ENCODE measurements around the gene ZNF518A.

Gene ZNF518A, protein sequence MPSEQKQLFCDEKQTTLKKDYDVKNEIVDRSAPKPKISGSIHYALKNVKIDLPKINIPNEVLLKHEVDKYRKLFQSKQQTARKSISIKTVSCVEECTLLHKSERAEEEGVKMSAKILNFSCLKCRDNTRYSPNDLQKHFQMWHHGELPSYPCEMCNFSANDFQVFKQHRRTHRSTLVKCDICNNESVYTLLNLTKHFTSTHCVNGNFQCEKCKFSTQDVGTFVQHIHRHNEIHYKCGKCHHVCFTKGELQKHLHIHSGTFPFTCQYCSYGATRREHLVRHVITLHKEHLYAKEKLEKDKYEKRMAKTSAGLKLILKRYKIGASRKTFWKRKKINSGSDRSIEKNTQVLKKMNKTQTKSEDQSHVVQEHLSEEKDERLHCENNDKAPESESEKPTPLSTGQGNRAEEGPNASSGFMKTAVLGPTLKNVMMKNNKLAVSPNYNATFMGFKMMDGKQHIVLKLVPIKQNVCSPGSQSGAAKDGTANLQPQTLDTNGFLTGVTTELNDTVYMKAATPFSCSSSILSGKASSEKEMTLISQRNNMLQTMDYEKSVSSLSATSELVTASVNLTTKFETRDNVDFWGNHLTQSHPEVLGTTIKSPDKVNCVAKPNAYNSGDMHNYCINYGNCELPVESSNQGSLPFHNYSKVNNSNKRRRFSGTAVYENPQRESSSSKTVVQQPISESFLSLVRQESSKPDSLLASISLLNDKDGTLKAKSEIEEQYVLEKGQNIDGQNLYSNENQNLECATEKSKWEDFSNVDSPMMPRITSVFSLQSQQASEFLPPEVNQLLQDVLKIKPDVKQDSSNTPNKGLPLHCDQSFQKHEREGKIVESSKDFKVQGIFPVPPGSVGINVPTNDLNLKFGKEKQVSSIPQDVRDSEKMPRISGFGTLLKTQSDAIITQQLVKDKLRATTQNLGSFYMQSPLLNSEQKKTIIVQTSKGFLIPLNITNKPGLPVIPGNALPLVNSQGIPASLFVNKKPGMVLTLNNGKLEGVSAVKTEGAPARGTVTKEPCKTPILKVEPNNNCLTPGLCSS (N-terminal part only)

DNA sequence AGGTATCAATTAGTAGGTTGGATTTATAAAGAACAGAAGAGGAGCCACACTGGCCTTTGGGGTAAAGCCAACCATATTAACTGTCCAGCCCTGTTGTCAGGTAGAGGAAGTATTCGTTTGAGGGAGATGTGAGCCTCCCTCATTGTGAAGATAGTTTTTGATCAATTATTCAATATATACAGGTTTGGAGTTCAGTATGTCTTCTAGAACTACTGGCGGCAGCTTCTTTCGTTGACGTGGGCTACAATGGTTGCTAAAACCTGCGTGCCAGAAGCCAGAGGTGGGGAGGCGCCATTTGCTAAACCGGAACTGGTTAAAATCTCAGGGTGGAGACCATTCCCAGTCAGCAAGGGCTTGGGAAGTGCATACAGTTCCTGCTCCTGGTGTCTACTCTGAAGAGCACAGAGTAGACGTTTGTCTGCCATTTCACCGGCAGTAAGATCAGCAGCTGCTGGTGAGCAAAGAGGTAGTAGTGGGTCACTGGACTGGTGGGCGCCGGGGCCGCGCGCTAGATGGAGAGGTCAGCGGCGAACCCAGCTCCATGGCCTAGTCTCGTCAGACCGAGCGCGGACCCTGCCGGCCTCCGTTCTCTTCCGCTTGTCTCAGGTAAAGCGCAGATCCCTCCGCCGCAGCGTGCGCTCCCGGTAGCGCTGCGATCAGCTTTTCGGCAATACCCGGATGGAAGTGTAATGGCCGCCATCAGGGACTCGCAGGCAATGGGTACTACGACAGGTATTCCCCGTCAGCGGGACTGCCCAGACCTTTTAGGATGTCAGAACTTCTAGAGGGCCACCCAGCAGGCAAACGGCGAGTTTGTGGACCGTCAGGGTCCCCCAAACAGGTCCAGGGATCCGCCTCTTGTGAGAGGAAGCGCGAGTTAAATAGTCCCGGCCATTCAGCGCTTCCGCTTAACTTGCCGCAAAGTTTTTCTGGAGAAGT lies at the start of gene ZNF518A:
ZNF518A (plus strand) TSS at position 911 of the 939 bp plus-strand sequence. CDS start 26,026 bp downstream, outside the sequence.
- H3K27ac Mint-ChIP-seq = peak within 1 kb of the TSS; percentile 99
- H3K36me3 Mint-ChIP-seq = peaks cover 34% of the 10 kb centered on the region
- peaks cover 4% of the 10 kb centered on the region for H3K9me3 Mint-ChIP-seq
- peaks cover 46% of the 10 kb centered on the region for H3K27me3 Mint-ChIP-seq
- DNase-seq = peak; percentile 91
- H3K4me1 Mint-ChIP-seq = peaks cover 30% of the 10 kb centered on the region
- peak within 1 kb of the TSS; percentile 85 for H3K4me3 Mint-ChIP-seq
- CTCF ChIA-PET = interaction anchor here (0.7 to 2.1 kb wide), 7 partner anchors 8 to 436 kb away, joined by 3 to 12 read pairs (median 3); partner anchors contain the start of genes CCNJ and TCTN3

GRCh38 chr10:96082153-96082552 lies 47.9 kb upstream of the ZNF518A start:
- H3K36me3 Mint-ChIP-seq = no peaks in the 10 kb centered on the region
- H3K9me3 Mint-ChIP-seq = no peaks in the 10 kb centered on the region
- H3K4me1 Mint-ChIP-seq = peaks cover 2% of the 10 kb centered on the region
- no peak for DNase-seq
- no peak overlapping the region for H3K27ac Mint-ChIP-seq
- CTCF ChIA-PET = no interaction called here
- no peaks in the 10 kb centered on the region for H3K27me3 Mint-ChIP-seq
- H3K4me3 Mint-ChIP-seq = no peak overlapping the region

- CTCF ChIA-PET = no interaction called here
- Mint-ChIP-seq H3K27ac (no peak overlapping the region), H3K4me1 (peaks cover 2% of the 10 kb centered on the region), H3K4me3 (no peak overlapping the region), H3K36me3 (no peaks in the 10 kb centered on the region), H3K9me3 (no peaks in the 10 kb centered on the region), H3K27me3 (no peaks in the 10 kb centered on the region)
- DNase-seq = no peak
Observed at GRCh38 chr10:96082748-96083147, 47.3 kb upstream of the ZNF518A start.

GRCh38 chr10:96089116-96089515 lies 41.0 kb upstream of the ZNF518A start:
- Mint-ChIP-seq H3K9me3 (peaks cover 7% of the 10 kb centered on the region), H3K4me1 (peaks cover 13% of the 10 kb centered on the region), H3K36me3 (peaks cover 14% of the 10 kb centered on the region), H3K27me3 (peaks cover 19% of the 10 kb centered on the region), H3K27ac (peak overlapping the region; percentile 99), H3K4me3 (peak overlapping the region; percentile 92)
- CTCF ChIA-PET = interaction anchor here (1.0 to 2.9 kb wide), 5 partner anchors 12 to 72 kb away, joined by 3 to 12 read pairs (median 4); partner anchors contain the start of gene ZNF518A
- no peak for DNase-seq

DNA sequence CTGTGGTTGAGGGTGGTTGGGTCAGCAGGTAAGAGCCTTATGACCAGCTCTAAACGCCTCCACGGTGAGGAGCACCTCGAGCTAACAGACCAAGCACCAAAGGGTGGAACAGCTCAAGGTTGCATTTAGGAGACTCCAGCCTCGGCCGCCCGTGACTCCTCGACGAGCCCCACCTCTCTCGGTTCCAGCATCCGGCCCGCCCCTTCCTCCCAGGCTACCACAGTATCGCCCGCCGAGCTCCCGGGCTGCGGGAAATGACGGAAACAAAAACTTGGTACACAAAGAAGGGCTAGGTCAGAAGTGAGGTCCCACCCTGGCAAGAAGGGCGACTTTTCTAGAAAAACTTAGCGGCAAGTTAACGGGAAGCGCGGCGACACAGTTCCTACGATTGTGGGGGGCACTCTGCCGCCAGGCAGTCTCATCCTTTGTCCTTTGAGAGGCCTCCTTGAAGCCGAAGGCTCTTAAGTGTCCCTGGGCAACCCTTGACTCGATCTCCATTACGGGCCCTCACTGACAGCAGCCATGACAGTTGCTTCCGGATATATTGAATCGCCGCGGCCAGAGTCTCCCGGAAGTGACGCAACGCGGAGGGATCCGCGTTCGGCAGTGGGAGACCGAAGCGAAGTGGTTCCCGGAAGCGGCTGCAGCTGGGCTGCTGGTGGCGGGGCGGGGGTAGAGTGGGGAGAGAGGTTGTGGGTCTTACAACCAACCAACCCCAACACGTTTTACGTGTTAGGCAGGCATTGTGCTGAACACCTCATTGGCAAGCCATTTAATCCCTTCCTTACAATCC lies 40.2 kb upstream of the ZNF518A start:
- DNase-seq = peak; percentile 93
- peaks cover 7% of the 10 kb centered on the region for H3K9me3 Mint-ChIP-seq
- H3K27ac Mint-ChIP-seq = peak overlapping the region; percentile 99
- peaks cover 23% of the 10 kb centered on the region for H3K27me3 Mint-ChIP-seq
- CTCF ChIA-PET = interaction anchor here (1.0 to 2.9 kb wide), 5 partner anchors 12 to 73 kb away, joined by 3 to 12 read pairs (median 4); partner anchors contain the start of gene ZNF518A
- peak overlapping the region; percentile 92 for H3K4me3 Mint-ChIP-seq
- H3K36me3 Mint-ChIP-seq = peaks cover 14% of the 10 kb centered on the region
- H3K4me1 Mint-ChIP-seq = peaks cover 13% of the 10 kb centered on the region

DNA sequence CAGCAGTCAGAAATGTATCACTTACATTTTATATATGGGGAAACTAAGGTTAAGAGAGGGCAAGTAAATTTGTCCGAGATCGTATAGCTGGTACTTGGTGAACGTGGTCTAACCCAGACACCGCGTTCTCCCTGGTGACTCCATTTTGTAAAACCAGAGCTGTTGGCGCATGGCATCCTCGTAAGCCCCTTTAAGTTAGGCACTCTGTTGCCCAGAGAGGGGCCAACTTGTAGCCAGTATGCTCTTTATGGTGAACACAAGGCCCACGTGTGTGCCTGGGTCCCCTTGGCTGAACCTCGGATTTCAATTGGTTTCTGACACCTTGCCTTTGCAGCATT lies 39.7 kb upstream of the ZNF518A start:
- H3K4me3 Mint-ChIP-seq = peak overlapping the region; percentile 92
- H3K27ac Mint-ChIP-seq = peak overlapping the region; percentile 99
- CTCF ChIA-PET = interaction anchor here (1.5 to 2.9 kb wide), 2 partner anchors 40 to 73 kb away, joined by 4 to 12 read pairs; partner anchors contain the start of gene ZNF518A
- no peak for DNase-seq
- H3K4me1 Mint-ChIP-seq = peaks cover 13% of the 10 kb centered on the region
- peaks cover 7% of the 10 kb centered on the region for H3K9me3 Mint-ChIP-seq
- peaks cover 14% of the 10 kb centered on the region for H3K36me3 Mint-ChIP-seq
- H3K27me3 Mint-ChIP-seq = peaks cover 23% of the 10 kb centered on the region

GRCh38 chr10:96092999-96093767 lies 36.9 kb upstream of the ZNF518A start:
- Mint-ChIP-seq H3K27ac (no peak overlapping the region), H3K4me3 (no peak overlapping the region), H3K36me3 (peaks cover 14% of the 10 kb centered on the region), H3K4me1 (peaks cover 13% of the 10 kb centered on the region), H3K9me3 (peaks cover 7% of the 10 kb centered on the region), H3K27me3 (peaks cover 27% of the 10 kb centered on the region)
- DNase-seq = no peak
- CTCF ChIA-PET = no interaction called here

- Mint-ChIP-seq H3K27me3 (peaks cover 32% of the 10 kb centered on the region), H3K4me1 (peaks cover 13% of the 10 kb centered on the region), H3K4me3 (no peak overlapping the region), H3K36me3 (peaks cover 14% of the 10 kb centered on the region), H3K9me3 (peaks cover 7% of the 10 kb centered on the region), H3K27ac (no peak overlapping the region)
- DNase-seq = no peak
- CTCF ChIA-PET = no interaction called here
Observed at GRCh38 chr10:96093948-96094347, 36.1 kb upstream of the ZNF518A start.

GRCh38 chr10:96096958-96097357 lies 33.1 kb upstream of the ZNF518A start:
- Mint-ChIP-seq H3K27ac (no peak overlapping the region), H3K9me3 (no peaks in the 10 kb centered on the region), H3K4me3 (no peak overlapping the region), H3K27me3 (peaks cover 40% of the 10 kb centered on the region), H3K36me3 (peaks cover 2% of the 10 kb centered on the region), H3K4me1 (no peaks in the 10 kb centered on the region)
- CTCF ChIA-PET = interaction anchor here (1.0 kb wide), 1 partner anchor 132 kb away, joined by 3 read pairs; no protein-coding TSS in a partner anchor
- no peak for DNase-seq

DNA sequence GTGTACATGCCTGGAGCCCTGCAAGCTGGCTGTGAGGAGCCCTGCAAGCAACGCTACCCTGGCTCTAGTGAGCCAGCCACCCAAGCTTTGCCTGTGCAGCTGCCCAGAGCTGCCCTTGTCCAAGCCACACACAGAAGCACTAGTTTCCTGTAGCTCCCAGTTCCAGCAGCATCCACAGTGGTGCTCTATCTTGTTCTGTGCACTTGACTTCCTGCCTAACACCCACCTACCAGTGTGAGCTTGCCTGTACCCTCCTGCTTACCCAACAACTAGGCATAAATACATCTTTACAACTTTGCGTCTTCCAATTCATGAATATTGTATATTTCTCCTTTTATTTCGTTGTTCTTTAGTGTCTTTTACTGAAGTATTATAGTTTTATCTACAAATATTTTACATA lies 32.2 kb upstream of the ZNF518A start:
- H3K4me1 Mint-ChIP-seq = no peaks in the 10 kb centered on the region
- no peak overlapping the region for H3K4me3 Mint-ChIP-seq
- H3K9me3 Mint-ChIP-seq = no peaks in the 10 kb centered on the region
- no peak for DNase-seq
- no peak overlapping the region for H3K27ac Mint-ChIP-seq
- H3K27me3 Mint-ChIP-seq = peaks cover 36% of the 10 kb centered on the region
- CTCF ChIA-PET = no interaction called here
- H3K36me3 Mint-ChIP-seq = no peaks in the 10 kb centered on the region

GRCh38 chr10:96107623-96108038 lies 22.5 kb upstream of the ZNF518A start:
- Mint-ChIP-seq H3K4me3 (no peak overlapping the region), H3K9me3 (no peaks in the 10 kb centered on the region), H3K27ac (no peak overlapping the region), H3K27me3 (peaks cover 58% of the 10 kb centered on the region), H3K36me3 (no peaks in the 10 kb centered on the region), H3K4me1 (no peaks in the 10 kb centered on the region)
- DNase-seq = no peak
- CTCF ChIA-PET = no interaction called here

GRCh38 chr10:96112531-96112930 lies 17.6 kb upstream of the ZNF518A start:
- H3K4me3 Mint-ChIP-seq = no peak overlapping the region
- H3K4me1 Mint-ChIP-seq = no peaks in the 10 kb centered on the region
- DNase-seq = no peak
- no peaks in the 10 kb centered on the region for H3K9me3 Mint-ChIP-seq
- CTCF ChIA-PET = no interaction called here
- H3K27ac Mint-ChIP-seq = no peak overlapping the region
- H3K36me3 Mint-ChIP-seq = no peaks in the 10 kb centered on the region
- peaks cover 46% of the 10 kb centered on the region for H3K27me3 Mint-ChIP-seq

Measured in activated naive CD4-positive, alpha-beta T cell treated with anti-CD3 and anti-CD28 coated beads, Interleukin-2, amount 10 ng/mL, durations not matched to agents 7 days and 5 days (primary cell).